Cardiac muscle cell (in vitro differentiated cells and primary cell): ENCODE measurements around the gene SHCBP1. TPM values are rescaled to one million over a fixed set of nuclear protein-coding genes. Genes with fewer than 3 reads are reported as not detected.

Experiments used
- DNase-seq, 2 donors: peaks; one replicate each; pipeline versions ENCODE4 v3.0.0 to v3.0.0-alpha.2; 2010 to 2017; ENCODE audit warnings: low read depth in 1 of 2, low spot score in 1 of 2
- H3K27ac ChIP-seq: fragments of 200-600 bp; sonication (generic); 2 replicates; pipeline ENCODE4 v1.5.1; 2016
- H3K27me3 ChIP-seq: fragments of 200-600 bp; sonication (generic); 2 replicates; pipeline ENCODE4 v1.6.0; 2016; ENCODE audit warnings: control low read depth
- H3K36me3 ChIP-seq: fragments of 200-600 bp; sonication (generic); 2 replicates; pipeline ENCODE4 v1.5.1; 2016; ENCODE audit warnings: control low read depth
- H3K4me1 ChIP-seq: fragments of 200-600 bp; sonication (generic); 2 replicates; pipeline ENCODE4 v1.8.1; 2017; ENCODE audit warnings: low read depth, mild to moderate bottlenecking, mixed run types
- H3K4me3 ChIP-seq: fragments of 200-600 bp; sonication (generic); 2 replicates; pipeline ENCODE4 v1.5.1; 2016; ENCODE audit warnings: mild to moderate bottlenecking
- H3K9me3 ChIP-seq: fragments of 200-600 bp; sonication (generic); 2 replicates; pipeline ENCODE4 v1.5.1; 2017; ENCODE audit warnings: low read depth, mild to moderate bottlenecking, control low read depth
- CTCF ChIP-seq: IDR thresholded peaks from 2 replicates; pipeline ENCODE4 v1.5.1; 2012; ENCODE audit warnings: low read depth, mild to moderate bottlenecking, low read length
- polyA plus RNA-seq: library from polyadenylated mRNA; unstranded; fragments of >200 nt; fragmentation: Nextera tagmentation; extraction: Ambion mirVana; gene quantifications from 2 replicates; pipeline ENCODE4 v1.2.1, GENCODE V29; 2016
- total RNA-seq: library from RNA; depleted of rRNA; stranded (reverse); fragments of >200 nt; gene quantifications from 2 replicates; pipeline ENCODE4 v1.2.3, GENCODE V29; 2016

Gene SHCBP1
- total and polyA plus RNA-seq, 2 experiments from 2014 or later, result 4.4 to 4.7 TPM

DNA sequence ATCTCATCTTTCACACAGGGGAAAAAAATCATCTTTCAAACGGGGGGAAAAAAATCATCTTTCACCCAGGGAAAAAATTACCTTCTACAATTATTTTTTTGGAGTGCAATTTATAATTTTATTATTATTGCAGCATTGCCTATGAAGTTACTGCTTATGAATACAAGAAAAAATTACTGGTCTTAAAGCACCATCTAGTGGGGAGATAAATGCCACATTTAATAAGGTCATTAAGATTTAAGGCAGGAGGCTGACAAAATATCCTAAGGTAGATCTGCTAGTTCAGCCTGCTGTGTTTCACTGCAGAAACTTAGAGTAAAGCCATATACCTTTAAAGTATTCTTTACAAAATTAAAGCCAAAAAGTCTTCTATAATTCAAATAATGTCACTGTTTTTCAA is 13.7 kb downstream of the SHCBP1 start:
- no peak overlapping the region for H3K4me3 ChIP-seq
- H3K36me3 ChIP-seq, result peaks cover 6% of the 10 kb centered on the region
- no peaks in the 10 kb centered on the region for H3K27me3 ChIP-seq
- no peaks in the 10 kb centered on the region for H3K4me1 ChIP-seq
- H3K27ac ChIP-seq, result no peak overlapping the region
- peak; percentile 43 for TF ChIP-seq CTCF
- H3K9me3 ChIP-seq, result no peaks in the 10 kb centered on the region
- DNase-seq, result peak; percentile 42 to 83

DNA sequence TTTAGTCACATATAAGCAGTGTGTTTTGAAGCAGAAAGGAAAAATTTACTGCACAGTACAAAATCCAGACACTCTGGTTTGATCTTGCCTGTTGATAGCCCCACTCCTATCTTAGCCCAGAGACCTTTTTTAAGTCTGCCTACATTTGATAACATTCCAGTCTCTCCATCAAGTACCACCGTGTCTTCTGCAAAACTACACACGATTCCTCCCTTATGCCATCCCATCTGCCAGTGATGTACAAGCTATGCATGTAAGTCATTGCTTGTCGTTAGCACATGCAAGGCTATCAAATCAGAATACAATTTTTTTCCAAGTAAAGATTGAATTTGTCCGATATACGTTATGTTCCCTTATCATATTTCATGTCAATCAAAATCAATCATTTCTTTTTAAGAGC is 14.9 kb downstream of the SHCBP1 start:
- Histone ChIP-seq H3K9me3 (no peaks in the 10 kb centered on the region), H3K36me3 (peaks cover 6% of the 10 kb centered on the region), H3K4me3 (no peak overlapping the region), H3K27ac (no peak overlapping the region), H3K4me1 (no peaks in the 10 kb centered on the region), H3K27me3 (no peaks in the 10 kb centered on the region)
- no peak for DNase-seq
- no peak for TF ChIP-seq CTCF

DNA sequence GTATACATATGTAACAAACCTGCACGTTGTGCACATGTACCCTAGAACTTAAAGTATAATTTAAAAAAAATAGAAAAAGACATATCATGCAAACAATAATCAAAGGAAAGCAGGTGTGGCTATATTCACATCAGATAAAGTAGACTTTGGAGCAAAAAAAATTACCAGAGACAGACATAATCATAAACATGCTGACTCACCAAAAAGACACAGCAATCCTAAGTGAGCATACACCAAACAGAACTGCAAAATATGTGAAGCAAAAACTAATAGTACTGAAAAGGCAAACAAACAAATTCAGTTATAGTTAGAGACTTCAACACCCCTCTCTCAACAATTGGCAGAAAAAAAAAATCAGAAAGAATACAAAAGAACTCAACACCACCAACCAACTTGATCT is 29.9 kb downstream of the SHCBP1 start:
- H3K4me1 ChIP-seq, result no peaks in the 10 kb centered on the region
- no peaks in the 10 kb centered on the region for H3K27me3 ChIP-seq
- no peak for TF ChIP-seq CTCF
- H3K27ac ChIP-seq, result no peak overlapping the region
- no peaks in the 10 kb centered on the region for H3K36me3 ChIP-seq
- no peak overlapping the region for H3K4me3 ChIP-seq
- H3K9me3 ChIP-seq, result no peaks in the 10 kb centered on the region
- DNase-seq, result no peak

DNA sequence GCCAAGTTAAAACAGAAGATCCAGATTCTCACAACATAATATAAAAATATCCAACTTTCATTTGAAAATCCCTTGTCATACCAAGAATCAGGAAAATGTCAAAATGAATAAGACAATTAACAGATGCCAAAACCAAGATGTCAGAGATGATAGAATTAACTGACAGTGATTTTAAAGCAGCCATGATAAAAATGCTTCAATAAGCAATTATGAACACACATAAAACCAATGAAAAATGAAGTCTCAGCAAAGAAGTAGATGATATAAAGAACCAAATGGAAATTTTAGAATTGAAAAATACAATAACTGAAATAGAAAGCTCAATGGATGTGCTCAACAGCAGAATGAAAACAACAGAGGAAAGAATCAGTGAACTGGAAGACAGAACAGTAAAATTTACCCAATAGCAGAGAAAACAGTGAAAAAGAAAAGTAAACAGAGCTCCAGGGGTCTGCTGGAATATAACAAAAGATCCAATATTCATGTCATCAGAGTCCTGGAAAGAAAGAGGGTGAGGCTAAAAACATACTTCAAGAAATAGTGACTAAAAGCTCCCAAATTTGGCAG is 35.1 kb downstream of the SHCBP1 start:
- no peaks in the 10 kb centered on the region for H3K9me3 ChIP-seq
- TF ChIP-seq CTCF, result no peak
- no peak for DNase-seq

GRCh38 chr16:46583036-46583435 is 38.1 kb downstream of the SHCBP1 start:
- Histone ChIP-seq H3K4me3 (no peak overlapping the region), H3K27me3 (no peaks in the 10 kb centered on the region), H3K4me1 (no peaks in the 10 kb centered on the region), H3K36me3 (no peaks in the 10 kb centered on the region), H3K27ac (no peak overlapping the region), H3K9me3 (no peaks in the 10 kb centered on the region)
- TF ChIP-seq CTCF, result no peak
- DNase-seq, result no peak

More for the DNA sequence above, 35.1 kb downstream of the SHCBP1 start:
- Histone ChIP-seq H3K27ac (no peak overlapping the region), H3K4me3 (no peak overlapping the region), H3K27me3 (no peaks in the 10 kb centered on the region), H3K36me3 (no peaks in the 10 kb centered on the region), H3K4me1 (no peaks in the 10 kb centered on the region)
